Naive thymus-derived CD4-positive, alpha-beta T cell (primary cell): ENCODE results near the gene MAGOHB. TPM values are rescaled to one million over a fixed set of nuclear protein-coding genes. Genes with fewer than 3 reads are reported as not detected.

Experiments used
- ATAC-seq: fragments of 150-1000 bp; cut with Tn5 transposase; 2 replicates; pipeline ENCODE4 v1.10.0; 2021; ENCODE audit warnings: mild to moderate bottlenecking, moderate library complexity
- CTCF ChIA-PET: fragments of 350-600 bp; sonication (Branson Sonifier 250); formaldehyde crosslinking; loops from one replicate; lab custom pipeline; 2021; ENCODE audit warnings: antibody characterized with exemption; lab: Charles Lee
- POLR2A ChIA-PET: fragments of 350-600 bp; sonication (Branson Sonifier 250); formaldehyde crosslinking; loops from one replicate; lab custom pipeline; 2021; ENCODE audit warnings: antibody characterized with exemption, inconsistent platforms; lab: Charles Lee
- DNase-seq, 9 donors: peaks; one replicate each; pipeline versions ENCODE4 v3.0.0 to v3.0.0-alpha.2; 2020 to 2022; ENCODE audit warnings: mixed read lengths in 1 of 9
- H3K27ac ChIP-seq: one replicate; pipeline ENCODE4 v1.7.0; 2013; ENCODE audit warnings: mild to moderate bottlenecking, low read depth, low read length, moderate library complexity
- H3K27me3 ChIP-seq, 2 donors: one replicate each; pipeline ENCODE4 v1.7.0; 2013; ENCODE audit warnings: low read length in 2 of 2, mild to moderate bottlenecking in 2 of 2, moderate library complexity in 2 of 2; ENCODE audit not compliant: control insufficient read depth in 2 of 2, insufficient read depth in 2 of 2
- H3K36me3 ChIP-seq, 3 experiments: 1 replicate in 2 of 3; 2 replicates in 1 of 3; pipeline ENCODE4 v1.7.0; 2013; ENCODE audit warnings: low read length in 3 of 3, mild to moderate bottlenecking in 3 of 3, moderate library complexity in 1 of 3; ENCODE audit not compliant: insufficient read depth in 3 of 3, control insufficient read depth in 2 of 3
- H3K4me1 ChIP-seq, 2 donors: one replicate each; pipeline ENCODE4 v1.7.0; 2013; ENCODE audit warnings: low read length in 2 of 2, mild to moderate bottlenecking in 2 of 2, moderate library complexity in 1 of 2; ENCODE audit not compliant: control insufficient read depth in 2 of 2, insufficient read depth in 2 of 2
- H3K4me3 ChIP-seq: 2 replicates; pipeline ENCODE4 v1.7.0; 2013; ENCODE audit warnings: mild to moderate bottlenecking, low read length
- H3K9me3 ChIP-seq, 3 experiments: 1 replicate in 2 of 3; 2 replicates in 1 of 3; pipeline ENCODE4 v1.7.0; 2013; ENCODE audit warnings: low read length in 3 of 3; ENCODE audit not compliant: control insufficient read depth in 2 of 3
- H3K27ac Mint-ChIP-seq, 9 donors: one replicate each; pipeline ENCODE4 v1.8.0; 2020 to 2022; ENCODE audit warnings: mixed read lengths in 9 of 9, mild to moderate bottlenecking in 8 of 9, moderate library complexity in 5 of 9, inconsistent platforms in 2 of 9
- H3K27me3 Mint-ChIP-seq, 5 donors: one replicate each; pipeline ENCODE4 v1.8.0; 2021 to 2022; ENCODE audit warnings: mixed read lengths in 5 of 5, mild to moderate bottlenecking in 1 of 5
- H3K36me3 Mint-ChIP-seq, 5 donors: one replicate each; pipeline ENCODE4 v1.8.0; 2020 to 2022; ENCODE audit warnings: mixed read lengths in 5 of 5, mild to moderate bottlenecking in 3 of 5, inconsistent platforms in 1 of 5
- H3K4me1 Mint-ChIP-seq, 7 donors: one replicate each; pipeline ENCODE4 v1.8.0; 2020 to 2022; ENCODE audit warnings: mixed read lengths in 7 of 7, mild to moderate bottlenecking in 3 of 7, inconsistent platforms in 1 of 7
- H3K4me3 Mint-ChIP-seq, 10 donors: one replicate each; pipeline ENCODE4 v1.8.0; 2020 to 2022; ENCODE audit warnings: mild to moderate bottlenecking in 10 of 10, mixed read lengths in 10 of 10, moderate library complexity in 6 of 10, inconsistent platforms in 2 of 10
- H3K9me3 Mint-ChIP-seq, 11 donors: one replicate each; pipeline ENCODE4 v1.8.0; 2020 to 2022; ENCODE audit warnings: mixed read lengths in 11 of 11, mild to moderate bottlenecking in 4 of 11, inconsistent platforms in 1 of 11, moderate library complexity in 1 of 11
- intact Hi-C, 2 donors: fragments of 100-400 bp; cut with micrococcal nuclease; formaldehyde crosslinking; loops; one replicate each; pipeline ENCODE4 v1.15.1; 2023
- polyA plus RNA-seq, 2 donors: library from polyadenylated mRNA; unstranded; fragments of 300-500 nt; fragmentation: Illumina TruSeq; gene quantifications; one replicate each; pipeline ENCODE4 v1.2.3, GENCODE V29; 2021
- total RNA-seq, 6 experiments: library from RNA in 5 of 6; stranded (reverse) in 5 of 6; gene quantifications; 1 replicate in 5 of 6; 2 replicates in 1 of 6; pipeline ENCODE4 v1.2.3 and lab custom pipeline; 2021 to 2026

The MAGOHB gene
- total and polyA plus RNA-seq, 7 experiments from 2014 or later = 12.1 to 61.6 (median 26.0) TPM

GRCh38 chr12:10641735-10642500, 28.5 kb upstream of the MAGOHB start:
- peaks cover 14 to 34% (median 17%) of the 10 kb centered on the region in 5 donors for H3K27me3 Mint-ChIP-seq
- ChIA-PET POLR2A (no interaction called here), CTCF (no interaction called here)
- Histone ChIP-seq H3K4me1 (no peaks in the 10 kb centered on the region), H3K4me3 (no peak overlapping the region), H3K27me3 (no peaks in the 10 kb centered on the region), H3K27ac (no peak overlapping the region), H3K36me3 (no peaks in the 10 kb centered on the region), H3K9me3 (peaks cover 0 to 10% (median 0%) of the 10 kb centered on the region in 3 experiments)
- peaks cover 13 to 27% (median 22%) of the 10 kb centered on the region in 11 donors for H3K9me3 Mint-ChIP-seq
- no peak for DNase-seq
- H3K4me1 Mint-ChIP-seq = peaks cover 0 to 3% (median 0%) of the 10 kb centered on the region in 7 donors
- peaks cover 3 to 20% (median 13%) of the 10 kb centered on the region in 5 donors for H3K36me3 Mint-ChIP-seq
- intact Hi-C loops = no loop called here
- no peak overlapping the region for H3K4me3 Mint-ChIP-seq
- H3K27ac Mint-ChIP-seq = no peak overlapping the region
- no peak for ATAC-seq

DNA sequence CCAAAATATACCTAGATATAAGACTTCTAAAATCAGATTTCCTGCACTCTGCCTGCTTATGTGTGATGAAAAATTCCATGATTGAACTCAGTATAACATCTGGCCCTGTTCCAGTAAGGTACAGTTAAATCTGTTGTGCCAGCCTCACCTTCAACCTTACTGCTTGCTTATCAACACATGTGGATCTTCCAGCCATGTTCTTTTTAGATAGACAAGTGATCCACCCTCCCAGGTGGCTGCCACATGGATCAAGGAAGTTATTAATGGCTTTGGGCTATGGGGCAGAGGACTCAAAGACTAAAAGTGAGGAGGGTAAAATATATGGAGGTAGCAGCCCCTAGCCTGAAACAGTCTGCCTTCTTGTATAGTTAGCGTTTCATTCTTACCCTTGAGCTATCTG, 25.3 kb upstream of the MAGOHB start:
- Histone ChIP-seq H3K27ac (no peak overlapping the region), H3K4me1 (no peaks in the 10 kb centered on the region), H3K36me3 (no peaks in the 10 kb centered on the region), H3K4me3 (no peak overlapping the region), H3K9me3 (no peaks in the 10 kb centered on the region), H3K27me3 (no peaks in the 10 kb centered on the region)
- Mint-ChIP-seq H3K36me3 (no peaks in the 10 kb centered on the region), H3K4me3 (no peak overlapping the region), H3K27ac (no peak overlapping the region), H3K9me3 (peaks cover 0 to 2% (median 0%) of the 10 kb centered on the region in 11 donors), H3K4me1 (peaks cover 0 to 3% (median 0%) of the 10 kb centered on the region in 7 donors), H3K27me3 (peaks cover 10 to 32% (median 20%) of the 10 kb centered on the region in 5 donors)
- DNase-seq (no peak), ATAC-seq (no peak)
- ChIA-PET POLR2A (no interaction called here), CTCF (interaction anchor here (0.6 kb wide), 1 partner anchor 52 kb away, joined by 4 read pairs; no protein-coding TSS in a partner anchor)
- intact Hi-C loops = no loop called here

- Histone ChIP-seq H3K27ac (no peak overlapping the region), H3K4me1 (no peaks in the 10 kb centered on the region), H3K4me3 (no peak overlapping the region), H3K36me3 (no peaks in the 10 kb centered on the region), H3K27me3 (no peaks in the 10 kb centered on the region), H3K9me3 (no peaks in the 10 kb centered on the region)
- CTCF ChIA-PET = no interaction called here
- intact Hi-C loops = no loop called here
- Mint-ChIP-seq H3K27ac (no peak overlapping the region), H3K4me1 (no peaks in the 10 kb centered on the region), H3K36me3 (no peaks in the 10 kb centered on the region), H3K27me3 (peaks cover 4 to 39% (median 11%) of the 10 kb centered on the region in 5 donors), H3K4me3 (no peak overlapping the region), H3K9me3 (peaks cover 0 to 2% (median 0%) of the 10 kb centered on the region in 11 donors)
- ATAC-seq (no peak), DNase-seq (no peak)
- POLR2A ChIA-PET = no interaction called here
Measured at GRCh38 chr12:10636611-10637010, 23.2 kb upstream of the MAGOHB start.

GRCh38 chr12:10636124-10636523, 22.7 kb upstream of the MAGOHB start:
- H3K4me1 ChIP-seq = no peaks in the 10 kb centered on the region
- no peaks in the 10 kb centered on the region for H3K4me1 Mint-ChIP-seq
- no peaks in the 10 kb centered on the region for H3K36me3 Mint-ChIP-seq
- H3K27me3 Mint-ChIP-seq = peaks cover 2 to 39% (median 8%) of the 10 kb centered on the region in 5 donors
- no peaks in the 10 kb centered on the region for H3K9me3 ChIP-seq
- no peaks in the 10 kb centered on the region for H3K36me3 ChIP-seq
- DNase-seq = no peak
- no peak overlapping the region for H3K4me3 Mint-ChIP-seq
- H3K27ac Mint-ChIP-seq = no peak overlapping the region
- H3K27ac ChIP-seq = no peak overlapping the region
- intact Hi-C loops = no loop called here
- ChIA-PET CTCF (no interaction called here), POLR2A (no interaction called here)
- H3K9me3 Mint-ChIP-seq = peaks cover 0 to 2% (median 0%) of the 10 kb centered on the region in 11 donors
- no peaks in the 10 kb centered on the region for H3K27me3 ChIP-seq
- no peak for ATAC-seq
- no peak overlapping the region for H3K4me3 ChIP-seq

- Histone ChIP-seq H3K27ac (no peak overlapping the region), H3K27me3 (no peaks in the 10 kb centered on the region), H3K4me3 (no peak overlapping the region), H3K36me3 (no peaks in the 10 kb centered on the region), H3K9me3 (no peaks in the 10 kb centered on the region), H3K4me1 (no peaks in the 10 kb centered on the region)
- Mint-ChIP-seq H3K4me3 (no peak overlapping the region), H3K36me3 (no peaks in the 10 kb centered on the region), H3K9me3 (peaks cover 0 to 2% (median 0%) of the 10 kb centered on the region in 11 donors), H3K27ac (no peak overlapping the region), H3K27me3 (peaks cover 0 to 42% (median 6%) of the 10 kb centered on the region in 5 donors), H3K4me1 (no peaks in the 10 kb centered on the region)
- intact Hi-C loops = no loop called here
- ChIA-PET CTCF (no interaction called here), POLR2A (no interaction called here)
- no peak for DNase-seq
- no peak for ATAC-seq
Measured at GRCh38 chr12:10635306-10635705, 21.9 kb upstream of the MAGOHB start.

DNA sequence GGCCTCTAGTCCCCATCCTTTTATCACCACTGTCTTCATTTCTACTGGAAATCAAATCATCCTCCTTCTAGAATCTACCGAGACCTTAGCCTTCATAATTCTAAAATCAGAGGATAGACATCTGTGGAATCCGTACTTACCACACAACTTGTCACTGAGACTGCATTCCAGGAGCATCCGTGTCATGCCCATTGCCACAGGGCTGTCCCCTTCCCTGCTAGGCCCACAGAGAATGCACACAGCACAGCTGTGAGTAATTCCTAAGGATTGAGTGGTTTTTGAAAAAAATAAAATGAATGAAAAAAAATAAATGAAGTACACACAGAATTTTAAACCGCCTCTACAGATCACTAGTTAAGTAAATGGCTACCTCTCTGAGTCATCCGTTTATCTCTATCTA, 21.0 kb upstream of the MAGOHB start:
- ATAC-seq (no peak), DNase-seq (no peak)
- Mint-ChIP-seq H3K4me3 (no peak overlapping the region), H3K27ac (no peak overlapping the region), H3K4me1 (no peaks in the 10 kb centered on the region), H3K27me3 (peaks cover 3 to 41% (median 6%) of the 10 kb centered on the region in 5 donors), H3K9me3 (peaks cover 0 to 2% (median 0%) of the 10 kb centered on the region in 11 donors), H3K36me3 (no peaks in the 10 kb centered on the region)
- Histone ChIP-seq H3K27me3 (no peaks in the 10 kb centered on the region), H3K36me3 (no peaks in the 10 kb centered on the region), H3K4me1 (no peaks in the 10 kb centered on the region), H3K9me3 (no peaks in the 10 kb centered on the region), H3K4me3 (no peak overlapping the region), H3K27ac (no peak overlapping the region)
- ChIA-PET CTCF (no interaction called here), POLR2A (no interaction called here)
- intact Hi-C loops = no loop called here

- ChIA-PET CTCF (no interaction called here), POLR2A (no interaction called here)
- DNase-seq (no peak), ATAC-seq (no peak)
- H3K36me3 ChIP-seq = no peaks in the 10 kb centered on the region
- no peak overlapping the region for H3K27ac Mint-ChIP-seq
- no peaks in the 10 kb centered on the region for H3K4me1 Mint-ChIP-seq
- no peak overlapping the region for H3K4me3 ChIP-seq
- H3K36me3 Mint-ChIP-seq = no peaks in the 10 kb centered on the region
- no peaks in the 10 kb centered on the region for H3K27me3 ChIP-seq
- H3K9me3 ChIP-seq = no peaks in the 10 kb centered on the region
- no peak overlapping the region for H3K27ac ChIP-seq
- H3K27me3 Mint-ChIP-seq = peaks cover under 1 to 37% (median 6%) of the 10 kb centered on the region in 5 donors
- no peaks in the 10 kb centered on the region for H3K4me1 ChIP-seq
- H3K9me3 Mint-ChIP-seq = peaks cover 0 to 2% (median 0%) of the 10 kb centered on the region in 11 donors
- intact Hi-C loops = no loop called here
- no peak overlapping the region for H3K4me3 Mint-ChIP-seq
Measured at GRCh38 chr12:10633541-10633940, 20.1 kb upstream of the MAGOHB start.
